Lung (tissue), 12 donors: ENCODE measurements around the gene FOLR2. TPM values are rescaled to one million over a fixed set of nuclear protein-coding genes. Genes with fewer than 3 reads are reported as not detected.

Experiments used
- ATAC-seq: fragments of 200-7000 bp; cut with Tn5 transposase; one replicate; pipeline ENCODE4 v1.9.1; 2020; ENCODE audit warnings: moderate number of reproducible peaks; ENCODE audit not compliant: insufficient read depth, low FRiP score
- DNase-seq, 3 donors: peaks; one replicate each; pipeline ENCODE4 v3.0.0-alpha.2; 2013 to 2017
- H3K27ac ChIP-seq, 2 donors: one replicate each; pipeline ENCODE4 v1.5.1; 2013; ENCODE audit warnings: mild to moderate bottlenecking in 2 of 2, moderate library complexity in 2 of 2, control low read depth in 1 of 2, inconsistent platforms in 1 of 2, low read depth in 1 of 2, low read length in 1 of 2
- H3K27me3 ChIP-seq, 3 donors: one replicate each; pipeline ENCODE4 v1.5.1; 2013; ENCODE audit warnings: low read length in 2 of 3; ENCODE audit not compliant: control insufficient read depth in 3 of 3, insufficient read depth in 3 of 3
- H3K36me3 ChIP-seq, 4 donors: one replicate each; pipeline ENCODE4 v1.5.1; 2013; ENCODE audit warnings: low read length in 4 of 4, mild to moderate bottlenecking in 1 of 4, moderate library complexity in 1 of 4; ENCODE audit not compliant: control insufficient read depth in 4 of 4, insufficient read depth in 4 of 4
- H3K4me1 ChIP-seq, 5 donors: one replicate each; pipeline ENCODE4 v1.5.1; 2013; ENCODE audit warnings: low read length in 5 of 5, mild to moderate bottlenecking in 2 of 5, moderate library complexity in 1 of 5; ENCODE audit not compliant: control insufficient read depth in 5 of 5, insufficient read depth in 5 of 5
- H3K4me3 ChIP-seq: one replicate; pipeline ENCODE4 v1.5.1; 2013; ENCODE audit warnings: mild to moderate bottlenecking, control low read depth, moderate library complexity
- H3K9ac ChIP-seq, 2 donors: one replicate each; pipeline ENCODE4 v1.5.1; 2013; ENCODE audit warnings: low read length in 2 of 2, control low read depth in 1 of 2; ENCODE audit not compliant: insufficient read depth in 1 of 2
- H3K9me3 ChIP-seq, 4 donors: one replicate each; pipeline ENCODE4 v1.5.1; 2013; ENCODE audit warnings: low read length in 3 of 4, mild to moderate bottlenecking in 1 of 4, moderate library complexity in 1 of 4; ENCODE audit not compliant: control insufficient read depth in 4 of 4, insufficient read depth in 3 of 4
- CTCF ChIP-seq: IDR thresholded peaks from 2 replicates; pipeline ENCODE4 v1.5.1; 2012; ENCODE audit warnings: mild to moderate bottlenecking; ENCODE audit errors: control extremely low read depth, extremely low read depth
- WGBS, 2 donors: extraction: QIAGEN DNeasy Blood & Tissue Kit; methylation state at CpG; one replicate each; pipeline ENCODE4 v1.1.7; 2013; 5-methylcytosine and 5-hydroxymethylcytosine counted together
- polyA plus RNA-seq, 2 donors: library from polyadenylated mRNA; stranded (reverse); fragments of 200-250 nt; gene quantifications; one replicate each; pipeline ENCODE4 v1.2.1, GENCODE V29; 2013
- total RNA-seq, 2 donors: library from RNA; depleted of rRNA in 1 of 2; stranded (reverse); fragments of >200 nt in 1 of 2; gene quantifications; one replicate each; pipeline ENCODE4 v1.2.1, GENCODE V29; 2014 to 2021
- donor health status: control.
- donor health status: control.
- donor health status: Bipolar disorder and iron deficiency.
- donor health status: healthy.
- donor health status: DM: yes; HTN: yes; CAD: no.

The FOLR2 gene
- total and polyA plus RNA-seq, 4 donors = 3.2 to 19.7 (median 10.2) TPM

GRCh38 chr11:72245263-72245816, 28.7 kb downstream of the FOLR2 start:
- Histone ChIP-seq H3K9ac (no peak overlapping the region), H3K27me3 (peaks cover 0 to 76% (median 66%) of the 10 kb centered on the region in 3 donors), H3K27ac (no peak overlapping the region), H3K9me3 (no peaks in the 10 kb centered on the region), H3K4me3 (no peak overlapping the region), H3K36me3 (no peaks in the 10 kb centered on the region), H3K4me1 (peaks cover 0 to 6% (median 2%) of the 10 kb centered on the region in 5 donors)
- ATAC-seq = no peak
- DNase-seq = no peak
- 13 to 14% methylated on average over 19 of the region's 19 CpGs for WGBS, 2 donors
- no peak for TF ChIP-seq CTCF

- Histone ChIP-seq H3K36me3 (no peaks in the 10 kb centered on the region), H3K9ac (no peak overlapping the region), H3K9me3 (no peaks in the 10 kb centered on the region), H3K27me3 (peaks cover 0 to 54% (median 48%) of the 10 kb centered on the region in 3 donors), H3K4me1 (peaks cover 0 to 4% (median 0%) of the 10 kb centered on the region in 5 donors), H3K27ac (no peak overlapping the region), H3K4me3 (no peak overlapping the region)
- no peak for ATAC-seq
- TF ChIP-seq CTCF = no peak
- 25 to 31% methylated on average over 2 of the region's 2 CpGs for WGBS, 2 donors
- no peak for DNase-seq
Observed at GRCh38 chr11:72247584-72247983, 31.0 kb downstream of the FOLR2 start.

- no peak for ATAC-seq
- no peaks in the 10 kb centered on the region for H3K4me1 ChIP-seq
- whole genome bisulfite sequencing, 2 donors = 89 to 91% methylated on average over 5 of the region's 5 CpGs
- peaks cover 0 to 3% (median 0%) of the 10 kb centered on the region in 4 donors for H3K9me3 ChIP-seq
- H3K27ac ChIP-seq = no peak overlapping the region
- no peak for TF ChIP-seq CTCF
- no peak overlapping the region for H3K4me3 ChIP-seq
- peaks cover 0 to 36% (median 33%) of the 10 kb centered on the region in 3 donors for H3K27me3 ChIP-seq
- H3K9ac ChIP-seq = no peak overlapping the region
- no peaks in the 10 kb centered on the region for H3K36me3 ChIP-seq
- no peak for DNase-seq
Observed at GRCh38 chr11:72249961-72250360, 33.4 kb downstream of the FOLR2 start.
